Nephron (organoid): ENCODE results near the gene FAM131A.
A peak's percentile ranks its signal among the peaks of the same experiment; 100 is the strongest.

Experiments
- H3K27ac Mint-ChIP-seq, 3 experiments: 2 replicates each; pipeline ENCODE4 v1.8.0; 2020; ENCODE audit warnings: mixed read lengths in 3 of 3, mild to moderate bottlenecking in 2 of 3, moderate library complexity in 1 of 3
- H3K27me3 Mint-ChIP-seq: 2 replicates; pipeline ENCODE4 v1.8.0; 2021; ENCODE audit warnings: low read depth, mild to moderate bottlenecking, moderate library complexity, mixed read lengths
- H3K36me3 Mint-ChIP-seq: 2 replicates; pipeline ENCODE4 v1.8.0; 2020; ENCODE audit warnings: low read depth, mixed read lengths
- H3K4me1 Mint-ChIP-seq: 2 replicates; pipeline ENCODE4 v1.8.0; 2020; ENCODE audit warnings: mixed read lengths
- H3K4me3 Mint-ChIP-seq, 3 experiments: 2 replicates each; pipeline ENCODE4 v1.8.0; 2020; ENCODE audit warnings: mild to moderate bottlenecking in 3 of 3, mixed read lengths in 3 of 3, moderate library complexity in 2 of 3
- H3K9me3 Mint-ChIP-seq: 2 replicates; pipeline ENCODE4 v1.8.0; 2020; ENCODE audit warnings: mixed read lengths
- CTCF ChIP-seq, 3 experiments: fragments of 200-600 bp; sonication (generic); IDR thresholded peaks; one replicate each; pipeline ENCODE4 v1.5.0; 2021; ENCODE audit warnings: antibody characterized with exemption in 3 of 3; ENCODE audit not compliant: unreplicated experiment in 3 of 3

FAM131A gene

GRCh38 chr3:184380185-184380626 lies 42.8 kb downstream of the FAM131A start:
- Mint-ChIP-seq H3K4me1 (peaks cover 43% of the 10 kb centered on the region), H3K4me3 (no peak overlapping the region), H3K36me3 (no peaks in the 10 kb centered on the region), H3K27me3 (peaks cover 52% of the 10 kb centered on the region), H3K27ac (no peak overlapping the region), H3K9me3 (no peaks in the 10 kb centered on the region)
- TF ChIP-seq CTCF (IDR thresholded peaks at IDR 0.05; ENCODE audit: unreplicated experiment in 3 of 3), result no peak

- no peaks in the 10 kb centered on the region for H3K9me3 Mint-ChIP-seq
- H3K27ac Mint-ChIP-seq, result no peak overlapping the region
- H3K4me1 Mint-ChIP-seq, result peaks cover 38% of the 10 kb centered on the region
- peaks cover 46% of the 10 kb centered on the region for H3K27me3 Mint-ChIP-seq
- no peaks in the 10 kb centered on the region for H3K36me3 Mint-ChIP-seq
- H3K4me3 Mint-ChIP-seq, result peak overlapping the region; percentile 76 to 87 (median 87)
- no peak for TF ChIP-seq CTCF (IDR thresholded peaks at IDR 0.05; ENCODE audit: unreplicated experiment in 3 of 3)
Measured at GRCh38 chr3:184380627-184381260, 43.3 kb downstream of the FAM131A start.

GRCh38 chr3:184381261-184382224 lies 44.1 kb downstream of the FAM131A start:
- TF ChIP-seq CTCF (IDR thresholded peaks at IDR 0.05; ENCODE audit: unreplicated experiment in 3 of 3), result no peak

GRCh38 chr3:184382326-184383032 lies 45.1 kb downstream of the FAM131A start:
- Mint-ChIP-seq H3K27ac (no peak overlapping the region), H3K36me3 (no peaks in the 10 kb centered on the region), H3K4me3 (peak overlapping the region; percentile 45 to 87 (median 87)), H3K4me1 (peaks cover 24% of the 10 kb centered on the region), H3K27me3 (peaks cover 36% of the 10 kb centered on the region), H3K9me3 (no peaks in the 10 kb centered on the region)
- no peak for TF ChIP-seq CTCF (IDR thresholded peaks at IDR 0.05; ENCODE audit: unreplicated experiment in 3 of 3)

More at GRCh38 chr3:184381261-184382224, 44.1 kb downstream of the FAM131A start:
- H3K9me3 Mint-ChIP-seq, result no peaks in the 10 kb centered on the region
- peaks cover 41% of the 10 kb centered on the region for H3K27me3 Mint-ChIP-seq
- H3K36me3 Mint-ChIP-seq, result no peaks in the 10 kb centered on the region
- H3K4me1 Mint-ChIP-seq, result peaks cover 33% of the 10 kb centered on the region
- no peak overlapping the region for H3K27ac Mint-ChIP-seq
- peak overlapping the region; percentile 76 to 87 (median 87) for H3K4me3 Mint-ChIP-seq

GRCh38 chr3:184383033-184383740 lies 45.8 kb downstream of the FAM131A start:
- H3K9me3 Mint-ChIP-seq, result no peaks in the 10 kb centered on the region

More at GRCh38 chr3:184383033-184383740, 45.8 kb downstream of the FAM131A start:
- peaks cover 35% of the 10 kb centered on the region for H3K27me3 Mint-ChIP-seq
- H3K4me3 Mint-ChIP-seq, result peak overlapping the region in 1 of 3 experiments; percentile 87
- H3K27ac Mint-ChIP-seq, result no peak overlapping the region
- H3K4me1 Mint-ChIP-seq, result peaks cover 17% of the 10 kb centered on the region
- no peak for TF ChIP-seq CTCF (IDR thresholded peaks at IDR 0.05; ENCODE audit: unreplicated experiment in 3 of 3)
- H3K36me3 Mint-ChIP-seq, result no peaks in the 10 kb centered on the region
